VCaP (cell line): ENCODE measurements around the gene EFHC2.

ENCODE experiments used
- H3K27ac ChIP-seq: fragments of 450-650 bp; 2 replicates; pipeline ENCODE4 v1.5.1; 2017
- TF ChIP-seq, protein P1 (sequence below): fragments of 450-650 bp; conservative IDR thresholded peaks from 2 replicates; pipeline ENCODE4 v1.5.1; 2017; ENCODE audit warnings: mild to moderate bottlenecking, moderate library complexity

EFHC2 gene, protein sequence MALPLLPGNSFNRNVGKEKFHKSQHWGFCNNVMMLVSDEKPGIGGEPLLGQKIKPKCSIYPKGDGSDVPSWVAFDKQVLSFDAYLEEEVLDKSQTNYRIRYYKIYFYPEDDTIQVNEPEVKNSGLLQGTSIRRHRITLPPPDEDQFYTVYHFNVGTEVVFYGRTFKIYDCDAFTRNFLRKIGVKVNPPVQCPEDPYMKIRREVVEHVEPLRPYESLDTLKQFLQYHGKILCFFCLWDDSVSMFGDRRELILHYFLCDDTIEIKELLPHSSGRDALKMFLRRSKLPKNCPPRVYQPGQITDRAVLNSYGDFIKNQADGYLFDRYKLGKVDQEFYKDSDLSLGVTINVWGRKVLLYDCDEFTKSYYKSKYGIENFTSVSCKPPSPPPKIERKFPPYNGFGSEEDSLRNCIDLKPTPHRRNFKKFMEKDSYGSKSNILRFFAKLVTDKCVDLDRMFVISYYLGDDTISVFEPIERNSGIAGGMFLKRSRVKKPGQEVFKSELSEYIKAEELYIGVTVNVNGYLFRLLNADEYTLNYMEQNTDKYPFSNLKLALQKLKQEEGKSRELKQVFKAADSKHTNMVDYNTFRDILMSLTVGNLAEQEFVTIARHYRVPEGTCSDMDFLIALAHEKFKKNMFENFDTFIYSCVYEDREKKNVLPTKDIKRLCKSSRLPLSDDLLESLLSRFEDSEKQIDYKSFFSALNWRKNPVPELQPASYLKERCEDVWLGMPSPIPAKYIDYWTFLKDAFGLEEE

DNA sequence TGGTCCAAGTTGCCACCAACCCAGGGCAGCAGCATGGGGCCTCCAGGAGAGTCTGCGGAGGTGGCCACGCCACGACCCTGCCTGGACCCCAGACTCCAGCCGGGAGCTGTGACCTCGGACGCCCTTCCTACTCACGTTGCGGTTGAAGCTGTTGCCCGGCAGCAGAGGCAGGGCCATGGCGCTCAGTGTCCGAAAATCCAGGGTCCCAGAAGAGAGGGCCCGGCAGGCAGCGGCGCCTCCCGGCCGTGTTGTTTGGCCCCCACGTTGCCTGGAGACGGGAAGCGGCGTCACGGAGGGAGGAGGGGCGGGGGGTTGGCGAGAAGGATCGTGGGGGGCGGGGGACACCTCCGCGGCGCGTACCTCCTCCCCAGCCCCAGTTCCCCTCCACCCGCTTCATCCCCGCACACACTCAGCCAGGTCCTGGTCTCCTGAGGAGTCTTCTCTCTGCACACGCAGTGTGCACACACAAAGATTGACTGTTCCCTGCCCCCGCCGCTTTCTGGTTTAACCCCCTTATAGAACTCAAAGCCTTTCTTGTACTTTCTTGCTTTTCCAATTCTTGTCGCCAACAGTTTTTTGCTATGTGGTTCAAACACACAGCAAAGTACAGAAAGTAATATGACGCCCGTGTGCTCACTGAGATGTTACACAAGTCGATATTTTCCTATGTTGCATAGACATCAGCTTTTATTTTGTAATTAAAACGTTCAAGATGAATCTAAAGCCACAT is at the start of gene EFHC2:
Gene EFHC2, minus strand, starts transcription at position 261 of the 730 bp plus-strand sequence. Its CDS starts 84 bp downstream, at position 177.
- H3K27ac ChIP-seq, result no peak within 1 kb of the TSS
- TF ChIP-seq, protein P1, sequence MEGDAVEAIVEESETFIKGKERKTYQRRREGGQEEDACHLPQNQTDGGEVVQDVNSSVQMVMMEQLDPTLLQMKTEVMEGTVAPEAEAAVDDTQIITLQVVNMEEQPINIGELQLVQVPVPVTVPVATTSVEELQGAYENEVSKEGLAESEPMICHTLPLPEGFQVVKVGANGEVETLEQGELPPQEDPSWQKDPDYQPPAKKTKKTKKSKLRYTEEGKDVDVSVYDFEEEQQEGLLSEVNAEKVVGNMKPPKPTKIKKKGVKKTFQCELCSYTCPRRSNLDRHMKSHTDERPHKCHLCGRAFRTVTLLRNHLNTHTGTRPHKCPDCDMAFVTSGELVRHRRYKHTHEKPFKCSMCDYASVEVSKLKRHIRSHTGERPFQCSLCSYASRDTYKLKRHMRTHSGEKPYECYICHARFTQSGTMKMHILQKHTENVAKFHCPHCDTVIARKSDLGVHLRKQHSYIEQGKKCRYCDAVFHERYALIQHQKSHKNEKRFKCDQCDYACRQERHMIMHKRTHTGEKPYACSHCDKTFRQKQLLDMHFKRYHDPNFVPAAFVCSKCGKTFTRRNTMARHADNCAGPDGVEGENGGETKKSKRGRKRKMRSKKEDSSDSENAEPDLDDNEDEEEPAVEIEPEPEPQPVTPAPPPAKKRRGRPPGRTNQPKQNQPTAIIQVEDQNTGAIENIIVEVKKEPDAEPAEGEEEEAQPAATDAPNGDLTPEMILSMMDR, result no peak

DNA sequence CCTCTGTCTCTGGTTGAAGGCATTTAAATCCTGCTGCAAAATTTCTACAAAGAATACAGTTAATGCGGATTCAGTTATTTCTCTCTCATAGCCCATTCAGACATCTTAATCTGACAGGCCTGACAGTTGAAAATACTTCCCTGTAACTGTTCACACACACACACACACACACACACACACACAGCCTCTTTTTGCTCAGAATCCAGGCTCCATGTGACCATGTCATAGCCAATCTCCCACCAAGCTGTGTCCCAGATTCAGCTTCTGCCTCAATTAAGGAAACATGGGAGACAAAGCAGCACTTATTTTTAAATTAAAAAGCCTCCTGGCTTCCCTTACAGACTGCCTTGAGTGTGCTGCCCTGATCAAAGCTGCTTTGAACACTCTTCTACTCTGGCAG is 49.3 kb upstream of the EFHC2 start:
- H3K27ac ChIP-seq, result no peak overlapping the region

DNA sequence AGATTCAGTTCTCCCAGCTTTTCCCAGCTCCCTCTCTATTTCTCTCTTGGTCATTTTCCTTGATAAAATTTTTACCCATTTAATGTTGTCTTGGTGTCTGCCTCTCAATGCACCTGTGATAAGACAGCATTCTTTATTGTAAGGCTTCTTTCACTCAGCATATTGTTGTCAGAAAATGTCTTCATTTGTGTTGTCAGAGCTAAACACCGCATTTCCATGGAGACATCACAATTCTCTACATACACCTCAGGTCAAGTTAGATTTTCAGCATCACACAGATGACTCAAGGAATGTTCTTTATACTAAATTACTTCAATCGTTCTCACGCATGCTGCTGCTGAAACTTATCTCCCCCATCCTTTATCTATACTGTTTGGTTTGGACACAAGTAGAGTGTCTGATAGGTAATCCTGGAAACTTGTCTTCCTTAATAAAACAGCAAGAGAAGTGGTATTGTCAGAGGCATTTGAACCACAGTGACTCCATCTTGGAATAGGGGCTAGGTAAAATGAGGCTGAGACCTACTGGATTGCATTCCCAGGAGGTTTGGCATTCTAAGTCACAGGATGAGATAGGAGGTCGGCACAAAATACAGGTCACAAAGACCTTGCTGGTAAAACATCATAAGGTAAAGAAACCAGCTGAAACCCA is 41.3 kb upstream of the EFHC2 start:
- TF ChIP-seq, protein P1, result no peak
- no peak overlapping the region for H3K27ac ChIP-seq

More for the DNA sequence above, 49.3 kb upstream of the EFHC2 start:
- TF ChIP-seq, protein P1, result no peak

DNA sequence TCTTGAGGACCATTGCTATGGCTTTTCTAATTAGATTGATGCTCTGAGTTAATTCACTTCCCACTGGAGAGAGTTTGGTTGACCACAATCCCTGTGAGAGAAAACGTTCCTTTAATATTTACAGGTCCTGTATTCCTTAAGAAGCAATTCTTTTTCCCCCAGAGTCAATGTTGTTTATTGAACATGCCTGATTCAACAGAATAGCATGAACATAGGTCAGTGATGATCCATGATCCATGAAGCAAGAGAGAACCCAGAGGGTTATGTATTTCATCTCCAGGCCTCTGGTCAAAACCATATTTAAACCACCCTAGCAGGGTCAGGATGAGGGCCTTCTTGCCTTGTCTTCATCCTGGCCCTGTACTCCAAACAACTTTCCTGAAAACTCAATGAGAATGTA is 39.4 kb upstream of the EFHC2 start:
- TF ChIP-seq, protein P1, result no peak
- H3K27ac ChIP-seq, result no peak overlapping the region

DNA sequence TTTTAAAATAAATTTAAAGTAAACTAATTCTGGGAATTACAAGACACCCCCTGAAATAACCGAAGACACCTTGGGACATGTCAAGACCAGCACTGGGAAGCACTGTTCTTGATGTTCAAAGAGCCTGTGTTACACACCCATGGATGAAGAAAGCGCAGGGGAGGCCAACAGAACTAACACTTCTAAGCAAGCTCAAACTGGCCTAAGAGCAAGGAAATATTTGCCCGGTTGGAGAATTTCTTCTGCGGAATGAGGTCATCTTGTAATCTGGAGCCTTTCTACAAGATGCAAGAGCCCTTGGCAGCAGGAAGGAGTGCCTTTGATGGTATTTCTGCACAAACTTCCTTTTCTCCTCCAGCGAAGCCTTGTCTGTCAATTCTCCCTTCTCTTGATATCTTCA is 9.3 kb upstream of the EFHC2 start:
- no peak overlapping the region for H3K27ac ChIP-seq
- TF ChIP-seq, protein P1, result no peak

DNA sequence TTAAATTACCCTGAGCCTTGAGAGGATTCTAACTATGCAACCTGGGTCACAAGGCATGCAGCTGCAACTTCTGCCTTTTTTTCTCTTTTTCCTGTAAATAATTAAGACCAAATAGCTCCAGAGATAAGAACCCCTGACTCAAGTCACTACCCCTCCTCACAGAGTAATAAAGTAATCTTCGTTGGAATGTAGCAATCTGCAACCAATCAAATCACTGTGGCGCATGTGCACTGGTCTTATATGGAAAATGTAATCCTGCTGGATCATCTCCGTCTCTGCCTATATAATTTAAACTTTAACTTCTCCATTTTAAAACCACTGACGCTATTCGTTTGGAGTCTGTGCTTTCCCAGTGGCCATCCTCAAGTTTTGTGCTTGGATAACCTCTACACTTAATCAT is 6.1 kb upstream of the EFHC2 start:
- H3K27ac ChIP-seq, result no peak overlapping the region
- TF ChIP-seq, protein P1, result no peak
